Liver (tissue), 3 donors: ENCODE data around the gene WARS2.

Experiments used
- JUND ChIP-seq, 2 donors: IDR thresholded peaks; 2 replicates each; pipeline ENCODE4 v1.6.1; 2016; ENCODE audit warnings: antibody characterized with exemption in 2 of 2
- RAD21 ChIP-seq, 2 donors: IDR thresholded peaks; 2 replicates each; pipeline ENCODE4 v1.6.1; 2016; ENCODE audit warnings: antibody characterized with exemption in 2 of 2, mild to moderate bottlenecking in 2 of 2
- YY1 ChIP-seq: IDR thresholded peaks from 2 replicates; pipeline ENCODE4 v1.6.1; 2016; ENCODE audit warnings: antibody characterized with exemption, mild to moderate bottlenecking
- TF ChIP-seq, protein P1 (sequence below): fragments of 150-350 bp; IDR thresholded peaks from 2 replicates; pipeline ENCODE4 v1.5.1; 2017; ENCODE audit warnings: improper control_type of control experiment, low read depth, low read length; ENCODE audit not compliant: missing input control
- donor health status: healthy.
- donor health status: healthy.

DNA sequence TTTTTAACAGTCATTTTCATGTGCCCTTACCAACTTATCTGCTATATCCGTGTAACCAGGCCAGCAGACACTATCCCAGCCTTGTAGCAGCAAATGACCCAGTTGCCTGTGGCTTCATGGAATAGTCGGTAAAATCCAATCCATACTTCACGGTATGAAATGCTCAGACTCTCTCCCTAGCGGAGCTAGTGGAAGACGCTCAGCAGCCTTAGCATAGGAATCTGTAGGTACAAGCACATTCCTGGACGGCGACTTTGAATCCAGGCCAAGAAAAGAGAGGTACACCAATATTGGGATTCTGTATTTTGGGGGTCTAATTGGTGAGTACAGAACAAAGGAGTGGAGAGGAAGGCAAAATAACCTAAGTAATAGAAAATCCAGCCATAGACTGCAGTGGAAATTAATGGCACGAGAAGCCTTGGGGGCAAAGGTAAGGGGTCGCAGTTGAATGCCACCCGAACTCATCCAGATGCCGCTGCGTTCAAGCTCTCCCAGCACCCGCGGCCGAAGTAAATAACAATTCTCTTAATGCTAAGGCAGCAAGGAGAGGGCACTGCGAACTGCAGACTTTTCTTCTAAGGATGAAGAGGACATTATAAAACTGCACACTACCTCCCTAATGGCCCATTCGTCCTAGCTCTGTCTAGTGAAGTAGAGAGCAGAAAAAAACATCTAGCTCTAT, 134.6 kb downstream of the WARS2 start:
- TF ChIP-seq, protein P1, sequence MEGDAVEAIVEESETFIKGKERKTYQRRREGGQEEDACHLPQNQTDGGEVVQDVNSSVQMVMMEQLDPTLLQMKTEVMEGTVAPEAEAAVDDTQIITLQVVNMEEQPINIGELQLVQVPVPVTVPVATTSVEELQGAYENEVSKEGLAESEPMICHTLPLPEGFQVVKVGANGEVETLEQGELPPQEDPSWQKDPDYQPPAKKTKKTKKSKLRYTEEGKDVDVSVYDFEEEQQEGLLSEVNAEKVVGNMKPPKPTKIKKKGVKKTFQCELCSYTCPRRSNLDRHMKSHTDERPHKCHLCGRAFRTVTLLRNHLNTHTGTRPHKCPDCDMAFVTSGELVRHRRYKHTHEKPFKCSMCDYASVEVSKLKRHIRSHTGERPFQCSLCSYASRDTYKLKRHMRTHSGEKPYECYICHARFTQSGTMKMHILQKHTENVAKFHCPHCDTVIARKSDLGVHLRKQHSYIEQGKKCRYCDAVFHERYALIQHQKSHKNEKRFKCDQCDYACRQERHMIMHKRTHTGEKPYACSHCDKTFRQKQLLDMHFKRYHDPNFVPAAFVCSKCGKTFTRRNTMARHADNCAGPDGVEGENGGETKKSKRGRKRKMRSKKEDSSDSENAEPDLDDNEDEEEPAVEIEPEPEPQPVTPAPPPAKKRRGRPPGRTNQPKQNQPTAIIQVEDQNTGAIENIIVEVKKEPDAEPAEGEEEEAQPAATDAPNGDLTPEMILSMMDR, result no peak
- TF ChIP-seq YY1 (no peak), JUND (IDR thresholded peaks at IDR 0.05) (no peak), RAD21 (IDR thresholded peaks at IDR 0.05) (no peak)
